Measurements from ENCODE around the gene CCR7.

The CCR7 gene

GRCh38 chr17:40522250-40522960 lies 42.9 kb downstream of the CCR7 start:
- DNase-seq (ENCODE audit: low read depth) = no peak
- H3K4me3 ChIP-seq (ENCODE audit: low read depth, low read length) = no peak overlapping the region
- TF ChIP-seq CTCF (IDR thresholded peaks at IDR 0.05; ENCODE audit: low read depth, low read length, missing control alignments) = no peak
- in situ Hi-C loops (cut with HindIII; ENCODE audit: low sequenced_read_pairs) = no loop called here

GRCh38 chr17:40520991-40521453 lies 44.2 kb downstream of the CCR7 start:
- in situ Hi-C loops (cut with HindIII; ENCODE audit: low sequenced_read_pairs) = no loop called here
- no peak for TF ChIP-seq CTCF (IDR thresholded peaks at IDR 0.05; ENCODE audit: low read depth, low read length, missing control alignments)
- DNase-seq (ENCODE audit: low read depth) = no peak
- no peak overlapping the region for H3K4me3 ChIP-seq (ENCODE audit: low read depth, low read length)

- no peak for DNase-seq (ENCODE audit: low read depth)
- TF ChIP-seq CTCF (IDR thresholded peaks at IDR 0.05; ENCODE audit: low read depth, low read length, missing control alignments) = no peak
- no peak overlapping the region for H3K4me3 ChIP-seq (ENCODE audit: low read depth, low read length)
- in situ Hi-C loops (cut with HindIII; ENCODE audit: low sequenced_read_pairs) = no loop called here
Measured at GRCh38 chr17:40519089-40519775, 46.0 kb downstream of the CCR7 start.

- DNase-seq (ENCODE audit: low read depth) = no peak
- in situ Hi-C loops (cut with HindIII; ENCODE audit: low sequenced_read_pairs) = no loop called here
- H3K4me3 ChIP-seq (ENCODE audit: low read depth, low read length) = no peak overlapping the region
- TF ChIP-seq CTCF (IDR thresholded peaks at IDR 0.05; ENCODE audit: low read depth, low read length, missing control alignments) = no peak
Measured at GRCh38 chr17:40518401-40519088, 46.7 kb downstream of the CCR7 start.

GRCh38 chr17:40517981-40518380 lies 47.3 kb downstream of the CCR7 start:
- in situ Hi-C loops (cut with HindIII; ENCODE audit: low sequenced_read_pairs) = no loop called here
- DNase-seq (ENCODE audit: low read depth) = no peak
- no peak overlapping the region for H3K4me3 ChIP-seq (ENCODE audit: low read depth, low read length)
- no peak for TF ChIP-seq CTCF (IDR thresholded peaks at IDR 0.05; ENCODE audit: low read depth, low read length, missing control alignments)

- in situ Hi-C loops (cut with HindIII; ENCODE audit: low sequenced_read_pairs) = no loop called here
- DNase-seq (ENCODE audit: low read depth) = no peak
- no peak for TF ChIP-seq CTCF (IDR thresholded peaks at IDR 0.05; ENCODE audit: low read depth, low read length, missing control alignments)
- H3K4me3 ChIP-seq (ENCODE audit: low read depth, low read length) = no peak overlapping the region
Measured at GRCh38 chr17:40517286-40517662, 48.0 kb downstream of the CCR7 start.

Data from astrocyte of the cerebellum (primary cell).